ENCODE data around the gene C14orf119.
A peak's percentile ranks its signal among the peaks of the same experiment; 100 is the strongest.
"Not testable (repeated sequence)": the region's sequence is repeated elsewhere in the genome, so short reads cannot be mapped to it uniquely, and the experiment has no call there.

Gene C14orf119

DNA sequence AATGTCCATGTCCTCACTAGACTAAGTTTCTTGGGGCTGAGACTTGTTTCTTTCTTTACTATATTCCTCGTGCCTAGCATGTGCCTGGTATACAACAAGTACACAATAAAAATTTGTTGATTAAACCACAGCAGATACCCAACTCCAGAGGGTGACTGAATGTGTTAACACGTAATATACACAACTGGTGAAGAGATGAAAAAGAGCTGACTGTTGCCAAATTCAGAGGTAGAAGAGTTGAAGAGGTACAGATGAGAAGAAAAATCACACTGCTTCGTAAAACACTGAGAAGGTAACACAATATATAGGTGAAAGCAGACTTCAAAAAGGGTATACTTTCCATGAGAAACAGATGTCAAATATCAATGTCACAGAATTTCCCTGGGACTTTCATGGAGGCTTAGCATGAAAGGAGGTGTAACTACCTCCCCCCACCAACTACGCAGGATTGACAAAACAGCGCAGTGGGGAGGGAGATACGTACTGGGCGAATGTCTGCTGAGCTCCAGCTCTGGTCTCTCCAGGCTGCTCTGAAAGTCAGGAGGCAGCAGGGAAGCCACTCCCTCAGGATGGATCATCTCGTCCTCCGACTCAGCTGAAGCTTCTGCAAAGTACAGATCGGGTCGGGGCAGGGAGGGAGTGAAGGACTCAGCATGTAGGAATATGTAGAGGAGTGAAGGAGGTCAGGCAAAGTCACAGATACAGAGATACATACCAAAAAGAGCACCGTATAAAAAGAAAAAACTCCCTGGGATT, 5.6 kb upstream of the C14orf119 start:
- peak; percentile 39 for DNase-seq (ENCODE audit: low read depth)

DNA sequence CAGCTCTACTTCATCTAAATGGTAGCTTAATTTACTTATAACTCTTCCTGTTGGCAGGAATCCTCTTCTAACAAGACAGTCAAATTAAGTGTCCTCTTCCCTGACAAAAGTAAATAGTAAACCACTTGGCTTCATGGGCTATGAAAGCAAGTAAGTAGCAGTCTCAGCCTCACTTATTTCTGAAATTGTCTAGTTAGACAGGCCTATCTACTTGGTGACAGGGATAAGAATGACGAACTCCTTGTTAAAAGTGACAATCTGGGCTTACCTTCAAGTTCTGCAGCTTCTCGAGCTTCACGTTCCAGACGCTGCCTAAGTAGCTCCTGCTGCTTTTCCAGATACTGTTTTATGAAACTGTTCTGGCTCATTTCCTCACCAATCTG, 5.1 kb upstream of the C14orf119 start:
- DNase-seq (ENCODE audit: low read depth) = no peak

DNA sequence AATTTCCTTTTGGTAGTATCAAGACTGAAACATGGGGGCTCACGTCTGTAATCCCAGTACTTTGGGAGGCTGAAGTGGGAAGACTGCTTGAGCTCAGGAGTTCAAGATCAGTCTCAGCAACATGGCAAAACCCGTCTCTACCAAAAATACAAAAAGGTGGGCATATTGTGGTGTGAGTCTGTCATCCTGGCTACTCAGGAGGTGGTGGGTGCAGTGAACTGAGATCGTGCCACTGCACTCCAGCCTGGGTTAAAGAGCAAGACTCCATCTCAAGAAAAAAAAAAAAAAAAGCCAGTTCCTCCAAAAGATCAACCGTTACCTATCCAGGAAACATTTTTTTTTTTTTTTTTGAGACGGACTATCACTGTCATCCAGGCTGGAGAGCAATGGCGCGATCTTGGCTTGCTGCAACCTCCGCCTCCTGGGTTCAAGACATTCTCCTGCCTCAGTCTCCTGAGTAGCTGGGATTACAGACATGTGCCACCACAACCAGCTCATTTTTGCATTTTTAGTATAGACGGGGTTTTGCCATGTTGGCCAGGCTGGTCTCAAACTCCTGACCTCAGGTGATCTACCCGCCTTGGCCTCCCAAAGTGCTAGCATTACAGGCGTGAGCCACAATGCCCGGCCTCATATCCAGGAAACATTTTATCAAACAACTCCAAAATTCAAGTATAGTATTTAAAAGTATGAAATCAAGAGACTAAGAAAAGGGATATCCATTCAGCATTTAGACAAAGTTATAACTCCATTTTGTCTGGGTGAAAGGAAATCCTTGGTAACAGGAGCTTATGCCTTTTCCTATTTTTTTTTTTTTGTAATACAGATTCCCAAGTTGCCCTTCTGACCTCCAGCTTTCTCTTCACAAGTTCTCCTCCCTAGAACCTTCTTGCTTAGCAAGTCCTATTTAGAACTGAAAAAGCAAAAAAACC, 3.7 kb upstream of the C14orf119 start:
- DNase-seq (ENCODE audit: low read depth) = no peak

DNA sequence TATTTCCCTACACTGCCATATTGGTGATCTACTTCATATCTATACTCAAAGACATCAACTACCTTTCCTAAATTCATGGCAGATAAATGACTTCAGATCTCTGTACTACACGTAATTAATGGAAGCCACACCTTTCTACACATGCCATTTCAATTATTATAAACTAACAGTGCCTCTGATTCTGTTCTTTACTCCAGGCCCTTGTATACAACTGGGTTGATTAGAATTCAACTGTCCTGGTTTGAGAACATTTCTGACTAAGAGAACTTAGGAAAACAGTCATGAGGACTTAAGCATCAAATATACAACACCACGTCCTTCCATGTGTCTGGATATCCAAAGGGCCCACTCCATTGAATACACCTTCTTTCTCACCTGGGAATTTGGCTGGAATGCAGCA, 2.2 kb upstream of the C14orf119 start:
- DNase-seq (ENCODE audit: low read depth) = no peak

DNA sequence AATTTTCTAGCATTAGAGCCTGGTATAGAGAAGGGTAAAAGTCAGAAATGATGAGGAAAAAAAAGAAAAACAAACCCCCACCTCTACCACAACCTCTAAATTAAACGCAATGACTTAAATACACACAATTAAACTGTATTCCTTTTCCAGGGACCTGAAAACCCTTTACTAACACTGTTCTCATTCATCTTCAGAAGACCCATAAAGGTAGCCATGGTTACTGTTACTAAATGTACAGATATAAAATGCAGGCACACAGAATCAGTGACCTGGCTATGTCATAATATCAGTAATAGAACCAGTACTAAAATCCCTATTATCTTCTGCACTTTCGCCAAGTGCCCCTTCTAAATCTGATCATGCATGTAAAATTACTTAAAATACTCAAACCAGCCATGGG, 1.8 kb upstream of the C14orf119 start:
- DNase-seq (ENCODE audit: low read depth) = no peak

DNA sequence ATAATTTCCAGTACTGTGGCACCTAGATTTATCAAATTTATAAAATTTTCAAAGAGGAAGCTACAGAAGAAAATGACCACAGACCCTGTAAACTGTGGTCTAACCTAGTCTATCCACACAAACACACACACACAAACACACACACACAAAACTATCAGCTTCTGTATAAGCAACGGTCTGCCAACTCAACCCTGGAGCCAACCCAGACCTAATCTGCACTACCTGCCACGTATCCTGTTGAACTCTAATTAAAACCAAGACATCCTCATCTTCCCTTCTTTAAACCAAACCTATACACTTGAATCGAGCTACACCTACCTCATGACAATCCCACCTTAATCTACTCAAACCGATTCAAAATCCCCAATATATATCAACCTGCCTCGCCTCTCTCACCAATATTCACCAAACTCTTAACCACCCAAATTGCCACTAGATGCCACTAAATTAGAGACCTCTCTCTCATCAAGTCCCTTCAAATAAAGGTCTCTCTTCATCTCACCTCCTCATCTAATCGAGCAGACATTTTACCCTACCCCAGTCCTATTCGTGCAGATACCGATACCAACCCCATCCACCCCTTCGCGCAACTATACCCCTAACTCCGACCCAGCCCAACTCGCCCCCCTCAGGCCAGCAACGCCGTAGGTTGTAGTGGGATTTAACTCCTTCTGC, 1.2 kb upstream of the C14orf119 start:
- no peak for DNase-seq (ENCODE audit: low read depth)

DNA sequence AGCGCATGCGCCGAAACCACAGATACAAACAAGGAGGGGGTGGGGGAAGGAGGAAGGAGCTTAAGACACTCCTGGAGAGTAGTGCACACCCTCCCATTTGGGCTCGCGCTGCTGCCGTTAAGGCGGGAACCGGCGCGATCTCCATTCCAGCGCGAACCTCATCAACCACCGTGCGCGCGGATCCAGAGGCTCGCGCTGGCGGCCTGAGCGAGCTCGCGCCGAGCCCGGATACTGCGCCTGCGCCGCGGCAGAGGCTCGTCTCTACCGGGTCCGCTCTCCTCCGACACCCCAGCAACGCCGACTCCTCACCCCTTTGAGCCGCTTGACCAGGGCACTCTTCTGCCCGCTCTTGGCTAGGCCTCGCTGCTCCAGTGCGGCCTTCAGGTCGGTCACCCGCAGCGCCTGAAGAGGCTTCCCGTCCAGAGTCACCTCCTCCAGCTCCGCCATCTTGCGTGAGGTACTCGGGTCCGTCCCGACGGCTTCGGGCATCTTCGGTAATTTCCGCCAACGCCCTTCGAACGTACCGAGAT, 574 bp upstream of the C14orf119 start, which contains the start of gene ACIN1:
Gene ACIN1 (minus strand): TSS at position 471 of the 530 bp plus-strand sequence. CDS start 24 bp downstream, at position 447.
- DNase-seq (ENCODE audit: low read depth) = peak; percentile 80

DNA sequence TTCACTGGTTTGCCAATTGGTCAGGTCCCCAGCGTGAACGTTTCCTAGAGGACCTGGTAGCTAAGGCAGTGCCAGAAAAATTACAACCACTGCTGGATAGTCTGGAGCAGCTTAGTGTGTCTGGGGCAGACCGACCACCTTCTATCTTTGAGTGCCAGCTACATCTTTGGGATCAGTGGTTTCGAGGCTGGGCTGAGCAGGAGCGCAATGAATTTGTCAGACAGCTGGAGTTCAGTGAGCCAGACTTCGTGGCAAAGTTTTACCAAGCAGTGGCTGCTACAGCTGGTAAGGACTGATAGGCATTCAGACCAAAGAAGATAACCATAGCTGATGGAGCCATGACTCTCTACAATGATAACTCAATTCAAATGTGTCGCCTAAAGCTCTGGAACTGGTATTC, 2.5 kb downstream of the C14orf119 start:
- DNase-seq (ENCODE audit: low read depth) = no peak

DNA sequence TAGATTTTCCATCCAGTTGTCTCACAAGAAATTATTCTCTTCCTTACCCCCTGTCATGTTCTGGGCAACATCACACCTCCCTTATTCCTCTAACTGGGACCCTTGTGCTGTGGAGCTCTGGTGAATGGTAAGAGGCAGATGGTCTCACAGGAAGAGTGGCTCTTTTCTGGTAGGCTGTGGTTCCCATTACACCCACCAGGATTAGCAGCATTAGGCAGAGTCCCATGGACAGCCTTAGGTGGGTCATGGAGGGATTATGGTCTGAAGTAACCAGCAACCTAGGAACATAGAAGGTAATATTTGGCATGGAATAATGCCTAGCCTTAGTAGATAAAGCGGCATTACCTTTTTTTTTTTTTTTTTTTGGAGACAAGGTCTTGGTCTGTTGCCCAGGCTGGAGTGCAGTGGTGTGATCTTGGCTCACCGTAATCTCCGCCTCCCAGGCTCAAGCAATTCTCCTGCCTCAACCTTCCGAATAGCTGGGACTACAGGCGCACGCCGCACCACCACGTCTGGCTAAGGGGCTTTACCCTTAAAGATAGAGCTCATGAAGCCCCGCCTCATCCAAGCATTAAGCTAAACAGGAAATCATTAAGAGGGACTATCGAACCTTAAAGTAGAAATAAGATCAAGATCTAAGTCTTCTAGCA, 4.0 kb downstream of the C14orf119 start:
- no peak for DNase-seq (ENCODE audit: low read depth)

DNA sequence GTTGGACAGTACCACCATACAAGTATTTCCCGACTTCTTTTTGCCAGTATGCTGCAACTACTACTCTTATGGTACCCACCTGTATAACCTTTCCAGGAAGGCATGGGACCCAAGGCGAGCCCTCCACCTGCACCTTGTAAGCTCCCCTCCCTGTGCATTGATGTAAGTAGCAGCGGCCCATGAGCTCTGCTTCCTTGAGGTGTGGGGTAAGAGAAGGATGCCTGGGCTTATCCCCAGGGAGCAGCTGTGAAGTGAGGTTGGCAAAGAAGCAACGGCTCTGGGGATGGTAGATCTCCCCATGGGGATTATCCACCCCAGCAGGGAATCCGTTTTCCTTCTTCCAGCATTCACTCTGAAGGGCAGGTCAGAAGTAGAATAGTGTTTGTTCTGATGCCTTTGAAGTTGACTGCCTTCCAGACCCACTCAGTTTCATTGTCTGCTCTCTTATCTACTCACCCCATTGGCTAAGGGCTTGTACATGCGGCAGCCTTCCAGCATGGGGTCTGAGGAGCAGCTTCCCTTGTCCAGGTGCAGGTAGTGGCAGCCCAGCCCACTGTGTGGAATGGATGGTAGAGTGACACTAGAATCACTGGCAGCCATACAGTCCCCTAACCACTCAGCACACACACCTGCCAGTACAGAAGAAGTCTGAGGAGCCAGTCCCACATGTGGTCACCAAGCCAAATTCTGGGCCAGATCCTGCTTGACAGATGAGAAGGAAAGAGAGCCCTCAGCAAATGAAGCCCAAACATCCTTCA, 6.1 kb downstream of the C14orf119 start:
- no peak for DNase-seq (ENCODE audit: low read depth)

DNA sequence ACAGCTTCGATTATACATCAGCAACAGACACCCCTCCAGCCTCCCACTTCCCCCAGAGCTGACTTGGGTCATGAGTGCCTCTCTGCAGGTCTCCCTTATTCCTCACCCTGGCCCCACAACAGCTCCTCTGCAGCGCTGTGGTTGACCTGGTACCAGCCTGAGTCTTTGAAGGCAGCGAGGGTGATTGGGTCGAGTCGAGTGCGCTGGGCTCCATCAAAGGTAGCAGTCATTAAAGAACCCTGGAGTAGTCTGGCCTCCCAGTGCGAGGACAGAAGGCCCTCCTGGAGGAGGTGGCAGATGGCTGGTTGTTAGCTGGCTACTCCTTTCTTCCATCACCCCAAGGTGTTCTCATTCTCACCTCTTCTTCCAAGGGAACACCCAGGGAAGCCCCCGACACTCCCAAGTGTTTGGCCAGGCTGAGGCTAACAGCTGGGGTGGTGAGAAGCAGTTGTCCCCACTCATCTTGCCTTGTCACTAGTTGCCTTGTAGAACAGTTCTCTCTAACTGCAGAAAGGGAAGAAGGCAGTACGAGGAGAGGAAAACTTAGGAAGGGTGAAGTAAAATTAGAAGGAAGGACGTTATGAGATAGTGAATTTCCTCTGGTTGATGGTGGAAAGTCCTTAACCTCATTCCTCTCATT, 6.8 kb downstream of the C14orf119 start:
- no peak for DNase-seq (ENCODE audit: low read depth)

DNA sequence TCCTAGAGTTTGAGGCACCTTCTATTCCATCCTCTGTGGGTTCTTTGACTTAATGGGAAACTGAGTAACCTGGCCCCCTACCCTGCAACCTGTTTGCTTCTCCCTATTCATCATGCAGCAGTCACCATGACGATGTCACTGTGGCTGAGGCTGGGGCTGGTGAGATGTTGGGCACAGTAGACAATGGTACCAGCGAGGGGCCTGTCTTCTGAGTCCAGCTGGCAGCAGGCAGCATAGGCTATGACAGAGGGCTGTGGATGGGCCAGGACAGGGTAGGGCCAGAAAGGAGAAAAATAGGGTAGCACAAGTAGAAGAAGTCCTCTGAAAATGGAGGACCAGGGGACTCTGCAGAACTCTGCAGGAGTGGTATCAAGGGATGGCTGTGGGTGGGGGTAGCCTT, 7.5 kb downstream of the C14orf119 start:
- no peak for DNase-seq (ENCODE audit: low read depth)

DNA sequence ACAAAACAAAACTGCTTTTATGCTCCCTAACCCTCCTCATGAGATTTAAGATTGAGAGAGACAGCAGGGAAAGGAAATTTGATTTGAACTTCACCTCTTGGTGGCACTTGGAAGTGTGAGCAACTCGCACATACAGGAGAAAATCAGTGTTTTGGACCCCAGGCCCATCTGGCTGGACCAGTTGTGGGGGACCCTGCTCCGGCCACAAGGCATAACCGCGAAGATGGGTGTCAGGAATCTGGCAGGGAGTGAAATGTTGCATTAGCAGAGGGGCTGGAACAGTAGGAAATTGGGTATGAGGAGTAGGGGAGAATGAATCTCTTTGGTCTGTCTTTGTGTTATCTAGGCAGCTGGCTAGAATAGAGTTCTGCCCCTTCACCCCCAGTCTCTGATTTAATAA, 8.3 kb downstream of the C14orf119 start:
- DNase-seq (ENCODE audit: low read depth) = no peak

DNA sequence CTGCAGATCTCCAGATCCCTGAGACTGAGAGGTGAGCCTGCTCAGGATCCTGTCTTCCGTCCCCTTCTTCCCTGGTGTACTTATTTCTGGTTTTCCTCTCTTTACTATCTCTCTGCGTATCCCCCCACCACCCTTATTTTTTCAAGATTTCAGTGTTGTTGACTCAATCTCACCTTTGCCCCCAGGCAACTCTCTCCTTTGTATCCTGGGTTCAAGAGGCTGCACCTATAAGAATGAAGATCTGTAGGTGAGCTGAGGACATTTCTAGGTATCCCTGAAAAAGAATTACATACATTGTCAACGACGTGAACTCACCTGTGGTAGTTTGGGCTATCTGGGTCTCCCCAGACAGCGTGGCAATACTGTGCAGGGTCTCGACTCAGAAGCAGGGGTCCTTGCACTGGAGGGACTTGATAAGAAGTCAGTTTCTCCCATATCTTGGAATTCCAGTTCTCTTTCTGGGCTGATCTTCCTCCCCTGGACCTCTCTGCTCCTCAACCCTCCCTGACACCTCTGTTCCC, 8.8 kb downstream of the C14orf119 start:
- DNase-seq (ENCODE audit: low read depth) = no peak

DNA sequence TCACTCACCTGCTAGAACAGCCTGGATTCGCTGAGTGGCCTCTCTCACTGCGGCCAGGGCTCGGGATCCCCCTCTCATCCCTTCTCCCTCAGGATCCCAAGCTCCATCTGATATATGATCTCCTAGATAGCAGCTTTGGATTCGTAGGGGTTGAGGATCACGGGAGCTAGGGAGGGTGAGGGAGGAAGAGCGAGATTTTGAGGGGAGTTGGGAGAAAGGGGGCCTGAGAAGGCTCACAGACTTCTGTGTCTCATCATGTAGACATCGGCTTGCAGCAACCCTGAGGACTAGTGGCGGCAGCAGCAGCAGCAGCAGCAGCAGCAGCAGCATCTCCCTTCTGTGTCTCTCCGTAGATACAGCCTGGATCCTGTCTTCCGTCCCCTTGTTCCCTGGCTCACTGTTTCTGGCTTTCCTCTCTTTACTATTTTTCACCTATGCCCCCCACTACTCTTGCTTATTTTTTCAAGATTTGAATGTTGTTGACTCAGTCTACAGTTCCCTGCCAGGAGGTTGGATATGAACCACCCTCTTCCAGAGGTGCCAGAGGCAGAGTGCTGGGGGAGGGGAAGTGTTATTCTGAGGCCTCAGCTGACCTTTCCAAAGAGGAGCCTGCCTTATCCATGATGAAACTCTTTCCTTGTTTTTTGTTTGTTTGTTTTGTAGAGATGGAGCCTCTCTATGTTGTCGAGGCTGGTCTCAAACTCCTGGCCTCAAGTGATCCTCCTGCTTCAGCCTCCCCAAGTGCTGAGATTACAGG, 9.5 kb downstream of the C14orf119 start, which contains the start of gene CIROP:
Gene CIROP (minus strand): TSS at position 399 of the 757 bp plus-strand sequence. CDS start 69 bp downstream, at position 330.
- DNase-seq (ENCODE audit: low read depth) = no peak

DNA sequence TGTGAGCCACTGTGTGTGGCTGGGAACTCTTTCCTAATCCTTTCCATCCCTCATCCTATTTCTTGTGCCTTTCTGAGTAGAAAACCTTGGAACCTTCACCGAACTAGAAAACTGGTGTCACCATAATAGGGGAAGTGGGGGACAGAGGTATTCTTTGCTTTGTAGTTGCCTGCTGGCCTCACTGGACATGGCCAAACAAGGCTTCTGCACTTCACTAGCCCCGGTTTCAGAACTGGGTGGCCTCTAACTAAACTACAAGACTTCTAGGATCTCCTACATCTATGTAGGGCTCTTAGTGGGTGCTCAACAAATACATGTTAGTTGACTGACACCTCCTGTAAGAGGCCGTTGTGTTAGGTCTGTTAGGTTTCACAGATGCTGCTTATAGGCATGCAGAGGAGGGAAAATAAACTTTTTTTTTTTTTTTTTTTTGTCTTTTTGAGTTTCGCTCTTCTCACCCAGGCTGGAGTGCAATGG, 10.1 kb downstream of the C14orf119 start:
- no peak for DNase-seq (ENCODE audit: low read depth)

DNA sequence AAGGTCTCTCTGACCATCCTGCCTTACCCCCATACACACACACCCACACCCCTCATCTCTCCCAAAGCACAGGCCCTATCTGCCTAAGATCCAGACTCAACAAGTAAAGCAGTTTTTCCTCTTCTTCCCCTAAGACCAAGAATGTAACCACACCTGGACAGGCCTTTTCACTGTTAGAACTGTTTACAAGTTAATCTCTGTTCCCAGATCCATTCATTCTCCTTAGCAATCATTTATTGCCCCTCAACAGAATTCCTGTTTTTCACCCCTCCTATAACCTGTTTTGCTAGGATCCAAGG, 11.4 kb downstream of the C14orf119 start:
- no peak for DNase-seq (ENCODE audit: low read depth)

DNA sequence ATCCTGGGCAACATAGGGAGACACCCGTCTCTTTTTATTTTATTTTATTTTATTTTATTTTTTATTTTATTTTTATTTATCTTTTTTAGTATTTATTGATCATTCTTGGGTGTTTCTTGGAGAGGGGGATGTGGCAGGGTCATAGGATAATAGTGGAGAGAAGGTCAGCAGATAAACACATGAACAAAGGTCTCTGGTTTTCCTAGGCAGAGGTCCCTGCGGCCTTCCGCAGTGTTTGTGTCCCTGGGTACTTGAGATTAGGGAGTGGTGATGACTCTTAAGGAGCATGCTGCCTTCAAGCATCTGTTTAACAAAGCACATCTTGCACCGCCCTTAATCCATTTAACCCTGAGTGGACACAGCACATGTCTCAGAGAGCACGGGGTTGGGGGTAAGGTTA, 12.3 kb downstream of the C14orf119 start:
- not testable (repeated sequence) for DNase-seq (ENCODE audit: low read depth)

DNA sequence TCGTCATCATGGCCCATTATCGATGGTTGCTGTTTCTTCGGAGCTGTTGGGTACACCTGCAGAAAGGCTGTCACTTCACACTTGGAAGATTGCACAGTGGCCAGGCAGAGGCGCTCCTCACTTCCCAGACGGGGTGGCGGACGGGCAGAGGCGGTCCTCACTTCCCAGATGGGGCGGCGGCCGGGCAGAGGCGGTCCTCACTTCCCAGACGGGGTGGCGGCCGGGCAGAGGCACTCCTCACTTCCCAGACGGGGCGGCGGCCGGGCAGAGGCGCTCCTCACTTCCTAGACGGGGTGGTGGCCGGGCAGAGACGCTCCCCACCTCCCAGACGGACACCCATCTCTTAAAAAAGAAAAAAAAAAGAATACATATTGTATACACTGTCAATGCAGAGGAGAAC, 12.9 kb downstream of the C14orf119 start:
- DNase-seq (ENCODE audit: low read depth) = not testable (repeated sequence)
